Measurements from ENCODE around the gene ARHGEF11.
"Not testable (repeated sequence)": the region's sequence is repeated elsewhere in the genome, so short reads cannot be mapped to it uniquely, and the experiment has no call there.

The ARHGEF11 gene, protein sequence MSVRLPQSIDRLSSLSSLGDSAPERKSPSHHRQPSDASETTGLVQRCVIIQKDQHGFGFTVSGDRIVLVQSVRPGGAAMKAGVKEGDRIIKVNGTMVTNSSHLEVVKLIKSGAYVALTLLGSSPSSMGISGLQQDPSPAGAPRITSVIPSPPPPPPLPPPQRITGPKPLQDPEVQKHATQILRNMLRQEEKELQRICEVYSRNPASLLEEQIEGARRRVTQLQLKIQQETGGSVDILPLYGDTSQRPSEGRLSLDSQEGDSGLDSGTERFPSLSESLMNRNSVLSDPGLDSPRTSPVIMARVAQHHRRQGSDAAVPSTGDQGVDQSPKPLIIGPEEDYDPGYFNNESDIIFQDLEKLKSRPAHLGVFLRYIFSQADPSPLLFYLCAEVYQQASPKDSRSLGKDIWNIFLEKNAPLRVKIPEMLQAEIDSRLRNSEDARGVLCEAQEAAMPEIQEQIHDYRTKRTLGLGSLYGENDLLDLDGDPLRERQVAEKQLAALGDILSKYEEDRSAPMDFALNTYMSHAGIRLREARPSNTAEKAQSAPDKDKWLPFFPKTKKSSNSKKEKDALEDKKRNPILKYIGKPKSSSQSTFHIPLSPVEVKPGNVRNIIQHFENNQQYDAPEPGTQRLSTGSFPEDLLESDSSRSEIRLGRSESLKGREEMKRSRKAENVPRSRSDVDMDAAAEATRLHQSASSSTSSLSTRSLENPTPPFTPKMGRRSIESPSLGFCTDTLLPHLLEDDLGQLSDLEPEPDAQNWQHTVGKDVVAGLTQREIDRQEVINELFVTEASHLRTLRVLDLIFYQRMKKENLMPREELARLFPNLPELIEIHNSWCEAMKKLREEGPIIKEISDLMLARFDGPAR (N-terminal part only)

DNA sequence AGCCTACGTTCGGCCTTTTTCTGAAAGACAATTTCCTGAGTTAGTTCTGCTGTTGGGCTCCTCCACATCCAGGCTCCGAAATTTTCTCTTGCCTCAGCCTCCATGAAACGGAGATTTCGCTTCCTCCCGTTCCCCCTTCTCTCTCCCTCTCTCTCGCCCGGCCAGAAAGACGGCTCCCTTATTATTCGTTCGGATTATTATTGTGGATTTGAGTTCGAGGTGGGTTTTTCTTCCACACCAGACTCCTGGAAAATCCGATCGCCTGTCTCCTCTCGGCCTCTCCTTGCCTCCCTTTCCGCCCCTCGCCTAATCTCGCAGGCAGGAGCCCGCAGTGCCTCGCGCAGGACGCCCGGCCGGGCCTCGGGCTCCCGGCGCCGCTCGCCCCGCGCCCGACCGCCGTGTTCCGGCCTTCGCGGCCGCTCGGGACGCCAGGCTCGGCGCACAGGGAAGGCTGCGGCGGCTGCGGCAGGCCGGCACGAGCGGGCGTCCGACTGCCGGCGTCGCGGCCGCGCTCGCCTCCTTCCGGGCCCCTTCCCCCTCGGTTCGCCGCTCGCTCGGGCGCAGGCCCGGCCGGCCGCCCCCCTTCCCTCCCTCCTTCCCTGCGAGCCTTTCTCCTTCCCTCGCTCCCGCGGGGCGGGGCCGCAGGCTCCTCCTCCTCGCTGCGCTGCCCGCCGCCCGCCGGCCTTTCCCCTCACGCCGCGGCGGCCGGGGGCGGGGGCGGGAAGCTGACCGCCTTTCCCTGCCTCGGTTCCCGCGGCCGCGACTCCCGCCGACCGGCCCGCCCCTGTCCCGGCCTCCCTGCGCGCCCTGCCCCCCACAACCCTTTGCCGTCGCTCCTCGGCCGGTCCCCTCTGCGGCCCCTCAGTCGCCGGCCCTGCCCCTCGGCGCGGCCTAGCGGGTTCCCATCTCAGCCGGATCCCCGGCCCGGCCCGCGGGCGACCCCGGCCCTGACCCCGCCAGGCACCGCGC, at the start of gene ARHGEF11:
ARHGEF11 (minus strand) TSS at position 493 of the 969 bp plus-strand sequence. CDS start 1,412 bp downstream, outside the sequence.
- peak; percentile 91 for DNase-seq

DNA sequence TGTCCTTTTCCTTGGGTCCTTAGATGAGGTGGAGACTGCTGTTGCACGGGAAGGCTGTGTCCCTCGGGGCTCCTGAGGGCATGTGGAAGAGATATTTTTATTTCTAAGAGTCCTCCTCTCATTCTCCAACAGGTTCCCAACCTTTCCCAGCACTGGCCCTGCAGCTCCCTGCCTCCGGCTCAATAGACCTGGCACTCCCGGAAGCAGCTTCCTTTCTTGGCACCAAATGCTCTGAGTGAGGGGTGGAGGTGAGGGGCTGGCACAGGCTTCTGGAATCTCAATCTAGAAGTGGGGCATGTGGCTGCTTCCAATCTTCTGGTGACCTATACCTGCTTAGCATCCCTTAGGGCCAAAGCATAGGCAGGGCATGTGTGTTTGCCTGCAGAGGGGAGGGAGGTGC, 49.5 kb upstream of the ARHGEF11 start:
- no peak for DNase-seq

DNA sequence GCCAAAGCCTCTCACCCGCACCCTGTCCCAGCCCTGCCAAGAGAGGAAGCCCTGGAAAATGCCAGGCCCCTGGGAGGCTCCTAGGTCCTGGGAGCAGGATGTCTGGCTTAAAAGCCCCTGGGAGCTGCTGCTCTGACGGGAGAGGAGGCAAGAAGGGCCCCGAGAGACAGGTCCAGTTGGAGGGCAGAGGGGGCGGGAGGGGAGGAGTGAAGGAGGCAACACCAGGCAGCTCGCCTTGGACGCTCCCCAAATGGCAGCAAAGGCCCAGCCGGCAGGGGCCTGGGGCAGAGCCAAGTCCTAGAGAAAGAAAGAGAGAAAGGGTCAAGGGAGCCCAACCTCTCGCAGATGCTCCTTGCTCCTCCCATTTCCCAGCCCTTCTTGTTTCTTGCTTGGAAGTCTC, 47.3 kb upstream of the ARHGEF11 start:
- DNase-seq, result no peak

DNA sequence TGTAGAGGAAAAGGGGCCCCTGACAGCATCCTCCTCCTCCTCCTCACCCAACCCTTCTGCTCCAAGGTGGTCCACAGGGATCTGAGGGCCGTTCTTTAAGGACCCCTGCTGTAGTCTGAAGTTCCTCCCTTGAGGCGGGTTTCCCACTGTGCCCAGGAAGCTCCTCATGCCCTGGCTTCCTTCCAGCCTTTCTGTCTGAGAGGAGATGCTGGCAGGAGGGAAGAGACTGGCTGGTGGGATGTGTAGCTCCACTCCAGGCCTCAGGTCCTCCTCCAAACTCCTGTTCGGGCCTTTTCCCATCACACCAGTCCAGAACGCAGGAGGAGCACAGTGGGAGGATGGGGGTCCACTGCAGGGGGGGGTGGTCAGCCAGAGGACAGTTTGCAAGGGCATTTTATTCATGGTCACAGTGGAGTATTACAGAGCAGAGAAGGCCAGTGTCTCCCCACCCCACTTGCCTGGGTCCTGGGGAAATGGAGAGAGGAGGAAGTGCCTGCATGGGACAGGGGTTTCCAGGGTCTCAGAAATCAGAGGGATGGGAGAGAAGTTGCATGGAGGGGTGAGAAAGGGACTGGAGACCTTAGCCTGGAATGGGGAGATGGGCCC, 46.2 kb upstream of the ARHGEF11 start:
- no peak for DNase-seq

DNA sequence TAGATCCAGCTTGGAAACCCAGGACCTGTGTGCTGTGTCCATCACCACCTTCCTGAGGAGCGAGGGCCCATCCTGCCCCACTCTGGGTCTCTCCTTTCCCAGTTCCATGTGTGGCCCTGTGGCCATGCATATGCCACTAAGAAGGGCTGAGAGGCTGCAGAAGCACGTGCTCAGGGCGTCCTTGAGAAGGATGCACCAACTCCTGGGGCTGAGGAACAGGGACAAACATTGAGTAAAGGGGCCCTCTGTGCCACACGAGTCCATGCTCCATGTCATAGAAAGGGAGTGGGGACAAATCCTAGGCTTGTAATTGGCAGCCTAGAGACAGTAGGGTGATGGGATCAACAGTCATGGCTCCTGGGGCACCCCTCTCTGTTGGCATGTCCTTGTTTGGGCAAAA, 45.6 kb upstream of the ARHGEF11 start:
- no peak for DNase-seq

DNA sequence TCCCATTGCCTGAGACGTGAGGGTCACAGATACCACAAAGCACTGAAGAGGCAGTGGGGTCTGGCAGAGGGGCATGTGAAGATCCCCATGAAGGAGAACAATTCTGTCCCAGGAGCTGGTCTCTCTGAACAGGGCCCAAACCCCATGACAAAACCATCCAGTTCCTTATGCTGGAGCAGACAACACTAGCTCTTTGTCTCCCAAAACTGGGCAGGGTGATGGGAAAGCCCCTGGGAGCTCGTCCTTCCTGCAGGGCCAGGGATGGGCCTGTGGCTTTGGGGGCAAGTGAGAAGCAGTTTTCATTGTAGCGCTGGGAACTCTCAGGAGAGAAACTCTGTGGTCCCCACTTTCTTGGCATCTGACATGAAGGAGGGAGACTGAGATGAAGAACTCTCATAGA, 45.2 kb upstream of the ARHGEF11 start:
- no peak for DNase-seq

DNA sequence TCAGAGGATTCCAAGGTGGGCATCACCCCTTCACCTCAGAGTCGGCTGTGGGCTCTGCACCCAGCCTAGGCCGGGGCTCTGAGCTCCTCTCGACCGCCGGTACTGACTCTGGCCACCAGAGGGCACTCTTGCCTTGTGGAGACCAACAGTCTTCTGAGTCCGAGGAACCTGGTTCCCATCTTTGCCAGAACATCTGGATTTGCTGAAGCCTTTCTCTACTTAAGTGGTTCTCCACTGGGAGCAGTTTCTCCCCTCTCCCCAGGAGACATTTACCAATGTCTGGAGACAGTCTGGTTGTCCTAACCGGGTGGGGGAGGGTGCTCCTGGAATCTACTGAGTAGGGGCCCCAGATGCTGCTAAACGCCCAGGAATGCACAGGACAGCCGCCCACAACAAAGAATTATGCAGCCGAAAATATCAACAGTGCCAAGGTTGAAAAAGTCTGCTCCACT, 44.7 kb upstream of the ARHGEF11 start:
- peak; percentile 53 for DNase-seq

DNA sequence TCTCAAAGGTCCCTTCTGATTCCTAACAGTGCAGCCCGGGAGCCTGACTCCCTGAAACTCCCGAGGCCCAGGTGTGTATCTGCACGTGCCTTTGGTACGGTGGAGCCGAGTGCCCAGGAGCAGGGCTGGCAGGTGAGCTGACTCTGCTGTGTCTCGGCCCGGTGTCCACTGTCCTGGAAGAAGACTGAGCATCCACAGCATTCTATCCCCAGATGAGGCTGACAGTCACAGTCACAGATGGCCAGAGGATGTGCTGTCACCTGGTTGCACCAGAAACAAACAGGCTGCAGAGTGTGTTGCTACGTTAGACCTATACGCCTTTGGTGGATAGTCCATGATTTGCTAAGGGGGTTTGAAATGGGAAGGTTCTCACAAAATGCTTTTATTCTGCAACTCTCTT, 44.2 kb upstream of the ARHGEF11 start:
- DNase-seq, result no peak

DNA sequence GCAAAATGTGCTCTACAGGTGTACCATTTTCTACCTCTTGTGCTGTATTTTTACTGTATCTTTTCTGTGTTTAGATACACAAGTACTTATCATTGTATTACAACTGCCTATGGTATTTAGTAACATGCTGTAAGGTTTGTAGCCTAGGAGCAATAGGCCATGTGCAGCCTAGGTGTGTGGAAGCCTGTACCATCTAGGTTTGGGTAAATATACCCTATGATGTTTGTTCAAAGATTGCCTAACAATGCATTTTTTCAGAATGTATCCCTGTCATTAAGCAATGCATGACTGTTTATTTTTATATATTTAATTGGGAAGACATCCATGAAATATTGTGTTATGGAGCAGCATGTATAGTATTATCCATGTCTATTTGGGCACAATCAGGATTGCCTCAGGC, 43.1 kb upstream of the ARHGEF11 start:
- no peak for DNase-seq

DNA sequence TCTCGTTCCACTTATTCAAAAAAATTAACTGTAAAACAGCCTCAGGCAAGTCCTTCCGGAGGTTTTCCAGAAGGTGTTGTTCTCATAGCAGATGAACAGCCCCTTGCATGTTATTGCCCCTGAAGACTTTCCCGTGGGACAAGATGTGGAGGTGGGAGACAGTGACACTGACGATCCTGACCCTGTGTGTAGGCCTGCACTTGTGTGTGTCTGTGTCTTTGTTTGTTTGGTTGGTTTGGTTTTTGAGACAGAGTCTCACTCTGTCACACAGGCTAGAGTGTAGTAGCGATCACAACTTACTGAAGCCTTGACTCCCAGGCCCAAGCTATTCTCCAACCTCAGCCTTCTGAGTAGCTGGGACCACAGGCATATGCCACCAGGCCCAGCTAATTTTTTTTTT, 41.5 kb upstream of the ARHGEF11 start:
- DNase-seq, result no peak

DNA sequence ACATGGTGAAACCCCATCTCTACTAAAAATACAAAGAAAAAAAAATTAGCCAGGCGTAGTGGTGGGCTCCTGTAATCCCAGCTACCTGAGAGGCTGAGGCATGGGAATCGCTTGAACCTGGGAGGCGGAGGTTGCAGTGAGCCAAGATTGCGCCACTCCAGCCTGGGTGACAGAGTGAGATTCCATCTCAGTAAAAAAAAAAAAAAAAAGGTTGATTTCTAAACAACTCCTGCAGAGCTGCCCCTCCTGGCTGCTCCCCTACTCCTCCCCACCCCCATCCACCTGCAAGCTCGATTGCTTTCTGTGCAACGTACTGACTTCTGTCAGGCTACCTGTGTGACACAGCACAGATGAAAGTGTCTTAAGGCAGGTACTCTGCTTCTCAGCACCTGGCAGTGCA, 40.8 kb upstream of the ARHGEF11 start:
- no peak for DNase-seq

DNA sequence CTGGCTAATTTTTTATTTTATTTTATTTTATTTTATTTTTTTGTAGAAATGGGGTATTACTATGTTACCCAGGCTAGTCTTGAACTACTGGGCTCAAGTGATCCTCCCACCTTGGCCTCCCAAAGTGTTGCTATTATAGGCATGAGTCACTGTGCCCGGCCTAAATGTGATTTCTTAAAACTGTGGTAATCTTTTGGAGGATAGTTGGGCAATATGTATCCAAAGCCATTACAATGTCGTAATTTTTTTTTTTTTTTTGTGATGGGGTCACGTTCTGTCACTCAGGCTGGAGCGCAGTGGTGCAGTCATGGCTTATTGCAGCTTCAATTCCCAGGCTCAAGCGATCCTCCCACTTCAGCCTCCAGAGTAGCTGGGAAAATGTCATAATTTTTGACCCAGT, 39.9 kb upstream of the ARHGEF11 start:
- no peak for DNase-seq

DNA sequence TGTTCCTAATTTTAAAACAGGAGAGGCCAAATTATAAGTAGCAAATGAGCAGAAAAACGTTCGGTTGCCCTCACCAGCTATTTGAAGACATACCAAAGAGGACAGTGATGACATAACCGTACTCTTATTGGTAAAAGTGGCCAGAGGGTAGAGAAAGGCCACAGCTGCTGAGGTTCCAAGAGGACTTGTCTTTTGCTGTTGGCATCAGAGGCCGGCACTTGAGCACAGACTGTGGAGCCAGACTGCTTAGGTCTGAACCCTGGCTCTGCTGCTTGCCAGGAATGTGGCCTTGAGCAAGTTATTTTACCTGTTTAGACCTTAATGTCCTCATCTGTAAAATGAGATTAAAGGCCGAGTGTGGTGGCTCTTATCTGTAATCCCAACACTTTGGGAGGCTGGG, 39.2 kb upstream of the ARHGEF11 start:
- no peak for DNase-seq

DNA sequence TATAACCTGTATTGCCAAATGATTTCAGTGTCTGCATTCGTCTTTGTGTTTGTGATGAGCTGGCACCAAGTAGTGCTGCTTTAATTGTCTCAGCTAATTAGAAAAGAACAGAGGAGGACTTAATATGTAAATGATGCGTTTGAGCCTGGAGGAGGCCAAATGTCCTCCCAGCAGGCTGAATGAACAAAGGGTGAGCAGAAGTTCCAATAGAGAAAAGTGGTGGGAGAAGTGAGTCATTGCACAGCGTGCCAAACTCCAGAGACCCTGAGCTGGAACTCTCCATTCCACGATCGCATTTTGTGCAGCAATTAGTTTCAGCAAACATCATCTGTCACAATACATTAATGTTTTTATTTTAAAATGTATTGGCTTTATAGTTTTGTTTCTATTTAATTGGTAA, 36.2 kb upstream of the ARHGEF11 start:
- DNase-seq, result no peak

DNA sequence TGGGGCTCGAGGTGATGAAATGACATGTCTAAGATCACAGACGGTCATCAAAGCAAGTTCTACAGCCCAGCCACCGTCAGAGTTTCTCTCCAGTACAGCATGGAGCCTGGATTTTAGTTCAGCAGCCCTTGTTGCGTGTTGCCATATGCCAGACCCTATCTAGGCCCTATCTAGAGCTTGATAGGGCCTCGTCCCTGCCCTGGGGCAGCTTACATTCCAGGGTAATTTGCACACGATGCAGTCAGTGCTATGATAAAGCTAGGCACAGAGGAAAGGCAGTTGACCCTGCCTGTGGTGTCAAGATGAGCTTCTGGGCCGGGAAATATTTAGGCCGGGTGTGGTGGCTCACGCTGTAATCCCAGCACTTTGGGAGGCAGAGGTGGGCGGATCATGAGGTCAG, 35.2 kb upstream of the ARHGEF11 start:
- DNase-seq, result no peak

DNA sequence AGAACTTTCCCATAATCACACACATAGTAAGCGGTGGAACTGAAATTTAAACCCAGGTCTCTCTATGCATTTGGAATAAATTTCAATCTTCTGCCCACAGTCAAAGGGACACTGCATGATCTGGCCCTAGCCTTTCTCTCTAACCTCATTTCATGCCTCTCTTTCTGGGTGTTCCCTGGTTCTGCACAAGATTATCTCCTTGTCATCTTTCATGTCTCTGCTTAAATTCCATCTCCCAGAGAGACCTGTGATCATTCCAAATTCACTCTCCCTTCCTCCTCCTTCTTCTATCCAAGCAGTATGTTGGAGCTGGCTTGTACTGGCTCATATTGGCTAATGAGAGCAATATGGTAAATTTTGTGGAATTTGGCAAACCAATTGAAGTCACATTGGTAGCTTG, 31.9 kb upstream of the ARHGEF11 start:
- DNase-seq, result no peak

DNA sequence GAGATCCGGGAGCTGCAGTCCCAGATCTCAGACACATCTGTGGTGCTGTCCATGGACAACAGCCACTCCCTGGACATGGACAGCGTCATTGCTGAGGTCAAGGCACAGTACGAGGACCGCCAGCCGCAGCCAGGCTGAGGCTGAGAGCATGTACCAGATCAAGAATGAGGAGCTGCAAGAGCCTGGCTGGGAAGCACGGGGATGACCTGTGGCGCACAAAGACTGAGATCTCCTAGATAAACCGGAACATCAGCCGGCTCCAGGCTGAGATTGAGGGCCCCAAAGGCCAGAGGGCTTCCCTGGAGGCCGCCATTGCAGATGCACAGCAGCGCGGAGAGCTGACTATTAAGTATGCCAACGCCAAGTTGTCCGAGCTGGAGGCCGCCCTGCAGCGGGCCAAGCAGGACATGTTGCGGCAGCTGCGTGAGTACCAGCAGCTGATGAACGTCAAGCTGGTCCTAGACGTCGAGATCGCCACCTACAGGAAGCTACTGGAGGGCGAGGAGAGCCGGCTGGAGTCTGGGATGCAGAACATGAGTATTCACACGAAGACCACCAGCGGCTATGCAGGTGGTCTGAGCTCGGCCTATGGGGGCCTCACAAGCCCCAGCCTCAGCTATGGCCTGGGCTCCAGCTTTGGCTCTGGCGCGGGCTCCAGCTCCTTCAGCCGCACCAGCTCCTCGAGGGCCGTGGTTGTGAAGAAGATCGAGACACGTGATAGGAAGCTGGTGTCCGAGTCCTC, 28.6 kb upstream of the ARHGEF11 start:
- DNase-seq, result peak; percentile 85

DNA sequence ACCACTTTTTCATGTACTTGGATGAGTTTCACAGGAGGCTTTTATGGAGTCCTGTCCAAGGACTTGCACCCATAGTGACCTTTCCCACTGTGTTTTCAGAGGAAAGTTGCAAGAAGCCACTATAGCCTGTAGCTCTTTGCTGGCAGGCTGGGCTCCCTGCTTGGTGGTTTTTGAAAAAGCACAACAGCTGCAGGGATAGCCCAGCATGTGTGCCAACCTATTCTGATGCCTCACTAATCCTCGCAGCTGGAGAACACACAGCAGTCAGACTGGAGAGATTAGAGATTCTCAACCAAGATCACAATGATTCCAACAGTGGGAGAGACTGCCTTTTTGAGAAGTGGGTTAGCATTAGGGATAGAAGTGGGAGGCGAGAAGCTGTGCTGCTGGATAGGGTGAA, 24.1 kb upstream of the ARHGEF11 start:
- DNase-seq, result no peak

DNA sequence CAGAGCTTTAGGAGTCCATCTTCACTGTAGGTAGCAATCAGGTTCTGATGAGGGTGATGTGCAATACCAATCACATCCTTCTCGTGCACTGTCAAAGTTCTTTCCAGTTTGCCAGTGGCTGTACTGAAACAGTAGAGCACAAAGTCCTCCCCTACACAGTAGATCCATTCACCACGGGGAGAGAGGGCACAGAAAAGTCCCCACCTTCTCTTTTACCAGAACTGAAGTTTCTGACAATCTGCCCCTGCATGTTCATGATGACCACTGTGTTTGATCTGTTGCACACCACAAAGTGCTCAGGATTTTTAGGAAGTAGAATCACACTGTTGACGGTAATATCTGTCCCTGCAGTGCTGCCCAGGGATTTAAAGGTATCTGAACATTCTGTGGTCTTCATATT, 13.7 kb upstream of the ARHGEF11 start:
- DNase-seq, result not testable (repeated sequence)

DNA sequence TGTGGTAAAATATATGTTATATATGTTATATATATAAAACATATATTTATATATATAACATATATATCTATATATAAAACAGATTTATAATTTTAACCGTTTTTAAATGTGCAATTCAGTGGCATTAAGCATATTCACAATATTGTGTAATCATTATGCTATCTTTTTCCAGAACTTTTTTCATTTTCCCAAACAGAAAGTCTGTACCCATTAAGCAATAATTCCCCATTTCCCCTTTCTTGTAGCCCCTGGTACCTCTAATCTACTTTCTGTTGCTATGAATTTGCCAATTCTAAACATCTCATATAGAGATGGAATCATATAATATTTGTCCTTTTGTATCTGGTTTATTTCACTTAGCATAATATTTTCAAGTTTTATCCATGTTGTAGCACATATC, 10.7 kb upstream of the ARHGEF11 start:
- DNase-seq, result no peak

DNA sequence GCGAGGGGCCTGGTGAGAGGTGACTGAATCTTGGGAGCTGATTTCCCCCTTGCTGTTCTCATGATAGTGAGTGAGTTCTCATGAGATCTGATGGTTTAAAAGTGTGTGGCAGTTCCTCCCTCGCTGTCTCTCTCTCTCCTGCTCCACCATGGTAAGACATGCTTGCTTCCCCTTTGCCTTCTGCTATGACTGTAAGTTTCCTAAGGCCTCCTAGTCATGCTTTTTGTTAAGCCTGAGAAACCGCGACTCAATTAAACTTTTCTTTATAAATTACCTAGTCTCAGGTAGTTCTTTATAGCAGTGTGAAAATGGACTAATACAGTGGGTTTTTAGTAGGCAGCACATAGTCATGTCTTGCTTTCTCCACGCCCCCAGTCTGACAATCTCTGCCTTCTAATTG, 10.2 kb upstream of the ARHGEF11 start:
- DNase-seq, result not testable (repeated sequence)

DNA sequence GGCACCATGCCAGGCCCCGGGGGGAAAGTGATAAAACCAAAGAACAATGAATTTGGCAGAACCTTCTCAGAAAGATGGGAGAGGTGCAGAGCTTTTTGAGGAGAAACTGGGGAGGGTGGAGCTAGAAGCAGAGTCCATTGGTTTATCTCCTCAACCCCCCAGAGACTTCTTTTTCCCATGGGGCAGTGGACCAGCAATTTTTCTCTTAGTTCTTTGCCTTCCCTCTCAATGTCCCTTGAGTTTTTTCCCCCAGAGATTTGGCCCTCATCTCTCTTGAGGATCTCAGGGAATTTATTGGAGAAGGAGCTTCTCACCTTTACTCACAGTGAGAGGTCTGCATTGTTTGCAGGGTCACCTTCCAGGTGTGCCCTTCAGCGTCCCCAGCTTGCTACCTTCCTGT, 5.3 kb upstream of the ARHGEF11 start:
- DNase-seq, result no peak

All from NCI-H526 treated with DMSO at 0.1 percent for 48 hours (cell line).